ACHN (cell line): ENCODE data around the gene CACNA1C.

Experiments used
- DNase-seq: peaks from one replicate; pipeline ENCODE4 v3.0.0-alpha.2; 2015
- in situ Hi-C: cut with HindIII; loops from 2 replicates; pipeline ENCODE4 v1.10.0; 2017; ENCODE audit warnings: low sequenced_read_pairs, low pct_ligation_motif_present, low pct_unique_long_range_greater_than_20kb

Gene CACNA1C

DNA sequence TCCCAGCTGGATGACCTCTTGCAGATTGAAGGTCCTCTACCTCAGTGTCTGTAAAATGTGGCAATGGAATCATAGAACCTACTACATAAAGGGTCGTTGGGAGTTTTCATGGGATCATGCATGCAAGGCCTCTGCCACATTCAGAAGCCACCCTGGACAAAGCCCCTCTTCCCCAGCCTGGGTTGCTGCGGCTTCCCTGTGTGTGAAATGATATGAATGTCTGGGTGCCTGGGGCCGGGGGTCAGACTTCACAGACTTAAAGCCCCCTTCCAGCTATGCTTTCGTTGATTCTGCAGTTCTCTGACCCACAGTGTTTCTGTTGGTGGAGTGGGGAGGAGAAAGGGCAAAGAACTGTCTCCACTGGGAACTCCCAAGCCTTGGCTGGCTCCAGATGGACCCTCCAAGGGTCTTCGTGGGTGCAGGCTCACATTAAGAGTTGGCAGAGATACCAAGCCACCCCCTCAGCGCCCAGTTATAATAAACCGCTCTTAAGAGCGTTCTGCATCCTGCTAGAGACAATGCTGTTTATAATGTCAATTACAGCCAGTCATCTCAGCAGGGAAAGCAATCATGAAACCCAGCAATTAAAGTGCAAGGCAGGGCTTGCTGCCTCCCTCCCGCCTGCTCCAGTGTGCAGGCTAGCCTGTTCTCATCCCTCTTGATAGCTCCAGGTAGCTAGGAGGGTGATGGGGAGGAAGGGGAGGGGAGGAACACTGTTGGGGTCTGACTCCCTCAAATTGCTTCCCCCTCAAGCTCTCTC lies 531.0 kb downstream of the CACNA1C start:
- in situ Hi-C loops, result no loop called here
- no peak for DNase-seq

DNA sequence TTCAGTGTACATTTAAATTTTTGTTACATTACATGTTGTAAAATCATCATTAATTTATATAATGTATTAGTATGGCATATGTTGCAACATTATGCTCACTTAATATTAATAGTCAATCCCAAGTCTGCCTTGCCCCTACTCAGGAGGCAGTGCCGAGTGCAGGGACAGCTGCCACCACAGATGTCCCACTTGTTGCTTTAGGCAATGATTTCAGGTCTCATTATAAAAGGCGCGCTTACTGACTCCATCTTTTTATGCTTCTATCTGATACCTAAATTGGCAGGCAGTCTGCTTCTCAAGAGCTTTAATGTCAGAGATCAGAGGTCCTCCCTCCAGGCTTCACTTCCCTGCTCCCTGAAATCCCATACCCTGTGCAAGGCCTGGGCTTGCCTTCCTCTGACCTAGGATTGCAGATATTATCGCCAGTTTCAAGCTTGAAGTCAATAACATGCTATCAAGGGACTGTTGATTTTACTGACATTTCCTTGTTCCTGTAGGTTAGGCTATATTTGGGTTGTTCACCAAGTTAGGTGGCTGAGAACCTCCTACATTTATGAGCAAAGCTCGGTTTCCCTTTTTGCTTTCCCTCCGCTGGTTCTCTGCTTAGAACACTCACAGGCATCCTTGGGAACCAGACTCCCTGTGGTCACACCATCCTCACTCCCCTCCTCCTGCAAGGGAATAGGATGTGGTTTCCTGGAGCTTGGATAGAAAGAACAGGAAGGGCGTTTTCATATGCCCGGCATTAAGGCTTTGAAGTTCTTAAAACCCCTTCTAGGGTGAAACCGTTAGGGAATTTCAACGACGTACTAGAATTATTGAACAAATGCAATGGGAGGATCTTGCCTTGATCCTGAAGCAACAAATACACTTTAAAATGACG lies 533.6 kb downstream of the CACNA1C start:
- in situ Hi-C loops, result no loop called here
- no peak for DNase-seq

DNA sequence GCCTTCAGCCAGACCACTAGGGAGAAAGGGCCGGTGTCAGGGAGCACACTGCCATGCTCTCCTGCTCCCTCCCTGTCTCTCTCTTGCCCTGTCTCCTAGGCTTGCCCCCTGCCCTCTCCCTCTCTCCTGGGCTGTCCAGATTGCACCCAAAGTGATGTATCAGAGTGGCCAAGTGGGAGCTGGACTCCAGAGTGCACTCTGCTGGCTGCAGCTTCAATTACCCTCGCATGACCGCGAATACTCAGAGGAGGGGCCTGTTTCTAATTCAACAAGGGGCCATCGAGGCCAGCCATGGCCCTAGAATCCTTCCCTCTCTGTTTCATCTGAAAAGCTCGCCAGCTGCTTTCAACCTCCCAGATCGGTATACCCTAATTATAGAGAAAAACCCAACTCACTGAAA lies 535.6 kb downstream of the CACNA1C start:
- DNase-seq, result no peak
- in situ Hi-C loops, result no loop called here

DNA sequence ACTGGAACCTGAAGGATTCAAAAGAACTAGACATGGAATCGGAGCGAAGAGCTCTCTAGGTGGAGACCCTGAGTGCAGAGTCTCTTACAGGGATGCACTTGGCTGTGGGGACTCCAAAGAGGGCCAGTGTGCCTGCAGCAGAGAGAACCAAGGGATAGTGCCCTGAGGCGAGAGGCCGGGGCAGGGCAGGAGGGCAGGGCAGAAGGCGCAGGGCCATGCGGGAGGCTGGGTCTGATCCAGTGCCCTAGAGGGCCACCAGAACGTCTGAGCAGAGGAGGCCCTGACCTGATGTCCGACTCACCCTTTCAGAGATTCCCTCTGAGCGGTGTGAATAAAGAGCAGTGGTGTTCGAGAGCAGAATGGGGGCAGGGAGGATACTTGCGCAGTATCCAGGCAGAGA lies 536.6 kb downstream of the CACNA1C start:
- in situ Hi-C loops, result no loop called here
- no peak for DNase-seq

DNA sequence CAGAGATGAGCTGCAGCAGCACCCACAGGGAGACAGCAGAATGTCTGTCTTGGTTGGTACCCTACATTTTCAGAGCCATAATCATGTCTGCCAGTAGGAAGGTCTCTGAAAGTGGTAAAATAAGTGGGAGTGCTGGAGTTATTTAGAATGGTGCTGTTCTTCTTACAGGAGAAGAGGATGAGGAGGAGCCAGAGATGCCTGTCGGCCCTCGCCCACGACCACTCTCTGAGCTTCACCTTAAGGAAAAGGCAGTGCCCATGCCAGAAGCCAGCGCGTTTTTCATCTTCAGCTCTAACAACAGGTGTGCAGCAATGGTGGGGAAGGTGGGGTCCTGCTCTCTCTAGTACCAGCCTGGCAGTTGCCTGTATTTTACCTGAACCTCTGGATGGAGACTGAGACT lies 540.3 kb downstream of the CACNA1C start:
- in situ Hi-C loops, result no loop called here
- DNase-seq, result no peak

DNA sequence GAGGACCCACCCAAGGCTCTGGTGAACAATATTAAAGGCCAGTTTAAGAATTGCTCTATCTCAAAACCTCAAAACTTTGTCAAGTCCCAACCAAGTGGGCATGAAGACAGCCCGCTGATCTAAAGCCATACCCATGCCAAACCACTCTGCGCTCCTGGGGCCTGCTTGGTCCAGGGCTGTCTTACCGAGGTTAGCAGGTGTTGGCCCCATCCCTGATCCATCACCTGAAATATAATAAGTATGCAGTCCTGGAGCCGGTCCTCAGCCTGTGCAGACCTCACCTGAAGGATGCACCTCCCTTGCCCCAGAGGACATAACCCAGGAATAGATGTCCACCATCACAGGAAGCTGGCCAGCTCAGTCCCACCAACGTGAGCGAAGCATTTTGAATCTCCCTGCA lies 543.7 kb downstream of the CACNA1C start:
- in situ Hi-C loops, result no loop called here
- no peak for DNase-seq

DNA sequence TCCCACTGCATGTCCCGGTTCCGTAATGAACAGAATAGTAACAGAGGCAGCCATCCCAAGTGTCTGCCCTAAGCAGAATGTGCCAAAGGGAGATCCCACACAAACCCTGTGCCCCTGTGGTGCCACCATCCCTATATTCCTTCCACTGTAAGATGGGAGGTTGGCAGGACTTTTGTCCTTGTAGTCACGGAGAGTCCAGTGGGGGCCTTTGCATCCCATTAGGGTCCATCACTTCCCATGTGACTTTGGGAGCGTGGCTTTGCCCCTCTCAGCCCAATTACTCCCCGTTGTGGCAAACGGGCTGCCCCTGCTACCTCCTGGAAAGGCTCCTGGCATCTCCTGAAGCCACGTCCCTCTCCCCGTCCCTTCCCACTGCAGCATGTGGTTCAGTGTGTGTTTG lies 552.5 kb downstream of the CACNA1C start:
- no peak for DNase-seq
- in situ Hi-C loops, result no loop called here

DNA sequence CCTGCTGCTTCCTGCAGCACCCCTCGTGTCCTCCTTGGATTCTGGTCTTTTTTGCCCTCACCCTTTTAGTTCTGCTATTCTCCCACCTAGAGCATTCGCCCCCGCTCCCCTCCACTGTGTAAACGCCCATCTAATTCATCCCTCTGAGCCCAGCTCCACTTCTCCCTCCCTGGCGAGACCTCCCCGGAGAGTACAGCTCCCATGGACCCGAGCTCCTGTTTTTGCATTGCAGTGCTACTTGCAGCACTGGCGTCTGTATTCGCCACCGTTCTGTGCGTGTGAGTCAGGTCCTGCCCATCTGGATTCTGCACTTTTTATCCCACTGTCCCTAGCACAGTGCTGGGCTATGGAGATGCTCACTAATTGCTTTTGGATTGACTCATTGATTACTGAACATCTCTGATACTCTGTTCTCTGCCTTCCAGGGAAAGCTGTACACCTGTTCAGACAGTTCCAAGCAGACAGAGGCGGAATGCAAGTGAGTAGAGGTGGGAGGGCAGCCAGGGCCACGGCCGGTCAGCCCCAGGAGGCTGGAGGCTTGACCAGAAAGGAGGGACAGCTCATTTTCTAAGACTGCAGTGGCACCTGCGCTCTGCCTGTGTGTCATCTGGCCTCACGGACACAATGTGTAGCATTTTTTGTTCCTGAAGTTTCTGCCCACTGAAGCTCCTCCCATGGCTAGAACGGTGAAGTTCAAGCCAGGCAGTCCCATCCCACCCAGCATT lies 553.6 kb downstream of the CACNA1C start:
- in situ Hi-C loops, result no loop called here
- DNase-seq, result no peak

DNA sequence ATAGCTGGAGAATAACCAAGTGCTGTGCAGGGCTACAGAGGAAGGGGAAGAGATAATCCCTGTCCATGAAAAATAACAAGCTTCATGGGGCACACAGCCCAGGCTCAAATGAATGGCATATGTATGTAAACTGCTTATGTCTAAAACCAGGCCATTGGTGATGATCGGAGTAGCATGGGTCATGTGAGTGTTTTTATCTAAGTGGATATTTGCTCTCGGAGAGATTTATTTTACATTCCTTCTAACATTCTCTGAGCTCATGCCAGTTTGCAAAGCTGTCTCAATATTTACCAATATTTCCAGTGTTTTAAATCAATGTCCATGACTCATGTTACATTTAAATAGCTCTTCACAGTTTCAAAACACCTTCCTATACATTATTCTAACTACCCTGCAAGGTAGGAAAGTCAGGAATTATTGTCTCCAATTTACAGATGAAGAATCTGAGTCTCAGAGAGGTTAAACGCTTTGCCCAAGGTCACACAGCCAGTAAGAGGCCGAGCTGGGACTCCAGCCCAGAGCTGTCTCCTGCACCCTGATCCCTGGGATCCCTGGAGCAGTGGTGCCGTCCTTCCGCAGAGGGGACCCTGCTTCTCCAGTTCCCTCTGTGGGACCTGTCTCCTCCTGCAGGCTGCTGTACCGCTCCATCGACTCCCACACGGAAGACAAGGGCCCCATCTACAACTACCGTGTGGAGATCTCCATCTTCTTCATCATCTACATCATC lies 555.3 kb downstream of the CACNA1C start:
- in situ Hi-C loops, result no loop called here
- DNase-seq, result no peak

DNA sequence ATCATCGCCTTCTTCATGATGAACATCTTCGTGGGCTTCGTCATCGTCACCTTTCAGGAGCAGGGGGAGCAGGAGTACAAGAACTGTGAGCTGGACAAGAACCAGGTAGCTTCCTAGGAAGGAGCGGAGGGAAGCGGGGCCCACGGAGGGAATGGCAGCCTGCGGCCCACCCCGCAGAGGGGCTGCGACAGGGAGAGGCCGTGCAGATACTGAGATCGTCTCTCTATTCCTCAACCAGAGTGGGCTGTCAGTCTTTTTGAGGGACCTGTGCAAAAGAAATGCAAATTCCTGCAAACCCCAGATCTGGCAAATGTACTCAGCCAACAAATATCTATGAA lies 555.8 kb downstream of the CACNA1C start:
- in situ Hi-C loops, result no loop called here
- no peak for DNase-seq

DNA sequence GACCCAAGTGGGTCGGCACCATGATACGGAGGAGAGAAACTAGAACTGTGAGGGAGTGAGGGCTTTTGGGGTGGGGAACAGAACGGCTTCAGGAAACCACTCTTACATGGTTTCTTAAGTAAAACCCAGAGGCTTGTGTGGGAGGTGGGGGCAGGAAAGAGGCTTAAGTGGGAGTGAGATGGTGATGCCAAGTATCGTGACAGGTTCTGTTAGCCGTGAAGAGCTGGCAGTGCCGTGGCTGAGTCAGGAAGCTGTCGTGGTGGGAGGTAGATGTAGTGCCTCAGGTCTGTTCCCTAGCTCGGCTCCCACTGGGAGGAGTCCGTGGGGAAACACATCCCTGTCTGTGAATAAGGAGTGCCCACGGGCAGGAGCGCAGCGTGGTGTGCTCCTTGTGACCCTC lies 556.2 kb downstream of the CACNA1C start:
- no peak for DNase-seq
- in situ Hi-C loops, result no loop called here

DNA sequence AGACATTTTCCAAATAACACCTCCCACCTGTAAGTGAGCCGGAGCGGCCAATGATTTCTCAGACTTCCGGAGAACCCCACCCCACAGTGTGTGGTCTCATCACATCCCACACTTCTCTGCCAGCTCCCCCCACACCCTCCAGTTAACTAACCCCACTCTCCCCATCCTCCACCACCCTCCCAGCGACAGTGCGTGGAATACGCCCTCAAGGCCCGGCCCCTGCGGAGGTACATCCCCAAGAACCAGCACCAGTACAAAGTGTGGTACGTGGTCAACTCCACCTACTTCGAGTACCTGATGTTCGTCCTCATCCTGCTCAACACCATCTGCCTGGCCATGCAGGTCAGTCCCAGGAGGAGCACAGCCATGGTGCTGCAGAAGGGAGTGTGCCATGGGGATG lies 557.6 kb downstream of the CACNA1C start:
- in situ Hi-C loops, result no loop called here
- no peak for DNase-seq

DNA sequence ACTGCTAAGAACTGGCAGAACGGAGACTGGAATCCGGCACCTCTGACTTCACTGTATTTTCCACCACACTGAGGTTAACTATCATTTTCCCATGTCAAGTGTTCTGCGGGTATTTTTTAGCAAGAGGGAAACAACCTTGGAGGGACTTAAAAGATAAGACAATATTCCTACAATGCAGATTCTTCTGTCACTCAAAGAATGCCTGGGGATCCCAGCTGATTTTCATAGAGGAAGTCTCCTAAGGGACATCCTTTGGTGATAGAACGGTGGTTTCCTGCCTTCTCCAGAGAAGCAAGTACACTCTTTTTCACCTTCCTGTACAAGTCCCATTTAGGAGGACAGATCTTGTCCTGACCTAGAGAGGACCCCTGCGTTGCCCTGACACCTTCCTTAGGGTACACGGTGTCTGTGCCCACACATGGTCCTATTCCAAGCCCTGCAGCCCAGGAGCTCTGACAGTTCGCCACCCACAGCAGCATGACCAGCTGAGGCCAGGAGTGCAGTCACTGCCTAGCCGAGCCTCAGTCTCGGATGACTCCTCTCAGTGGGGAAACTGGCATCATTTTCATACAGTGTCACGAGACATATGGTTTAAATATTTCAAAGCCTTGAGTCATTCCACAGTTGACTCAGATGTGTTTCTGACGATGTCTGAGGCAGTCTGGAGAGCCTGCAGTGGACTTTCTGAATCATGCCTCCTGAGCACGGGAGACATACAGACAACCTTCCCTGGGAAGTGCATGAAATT lies 560.7 kb downstream of the CACNA1C start:
- DNase-seq, result peak; percentile 99
- in situ Hi-C loops, result no loop called here

DNA sequence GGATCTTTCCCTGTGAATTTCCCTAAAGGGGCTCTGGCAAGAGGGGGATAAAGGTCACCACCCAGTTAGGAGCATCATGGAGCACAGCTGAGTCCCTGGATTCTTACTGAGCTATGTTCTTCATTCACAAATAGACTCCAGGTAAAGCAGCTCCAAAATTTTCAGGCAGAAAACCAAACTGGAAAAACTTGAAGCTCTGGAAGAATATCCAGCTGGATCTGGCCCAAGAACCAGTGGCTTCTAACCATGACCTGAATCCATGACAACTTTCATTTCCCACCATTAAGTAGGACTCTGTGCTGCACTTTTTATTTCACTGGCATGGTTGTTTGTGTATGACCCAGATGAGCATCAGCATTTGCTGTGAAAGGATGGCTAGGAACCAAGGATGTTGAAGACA lies 561.6 kb downstream of the CACNA1C start:
- in situ Hi-C loops, result no loop called here
- peak; percentile 10 for DNase-seq

DNA sequence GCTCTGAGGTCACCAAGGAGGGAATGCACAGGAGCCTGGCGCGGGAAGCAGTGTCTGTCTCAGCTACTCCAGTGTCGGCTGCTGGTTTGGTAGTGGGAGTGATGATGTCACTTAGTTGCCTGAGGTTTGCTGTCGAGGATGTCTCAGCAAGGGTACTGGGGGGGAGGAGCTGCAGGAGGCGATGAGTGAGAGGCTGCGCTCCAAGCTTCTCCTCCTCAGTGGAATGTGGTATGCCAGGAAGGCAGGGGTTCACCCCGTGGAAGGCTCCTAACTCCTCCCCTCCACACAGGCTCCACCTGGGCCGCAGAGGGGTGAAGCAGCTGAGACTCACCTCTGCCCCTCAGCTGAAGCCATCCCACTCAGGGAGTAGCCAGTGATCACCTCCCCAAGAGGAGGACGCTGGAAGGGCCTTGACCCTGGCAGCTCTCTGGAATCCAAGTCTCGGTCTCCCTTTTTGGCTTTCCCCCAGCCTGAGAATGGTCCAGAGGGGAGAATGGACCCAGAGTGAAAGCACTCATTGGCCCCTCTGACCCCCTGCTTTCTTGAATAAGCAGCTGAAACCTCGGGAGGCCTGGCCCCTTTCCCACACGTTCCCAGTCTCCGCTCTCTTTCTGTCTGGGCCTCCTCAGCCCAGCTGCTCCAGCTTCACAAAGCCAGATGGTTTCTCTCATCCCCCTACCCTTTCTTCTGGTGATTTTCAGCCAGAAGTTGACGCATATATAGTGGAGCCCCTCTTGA lies 563.0 kb downstream of the CACNA1C start:
- no peak for DNase-seq

DNA sequence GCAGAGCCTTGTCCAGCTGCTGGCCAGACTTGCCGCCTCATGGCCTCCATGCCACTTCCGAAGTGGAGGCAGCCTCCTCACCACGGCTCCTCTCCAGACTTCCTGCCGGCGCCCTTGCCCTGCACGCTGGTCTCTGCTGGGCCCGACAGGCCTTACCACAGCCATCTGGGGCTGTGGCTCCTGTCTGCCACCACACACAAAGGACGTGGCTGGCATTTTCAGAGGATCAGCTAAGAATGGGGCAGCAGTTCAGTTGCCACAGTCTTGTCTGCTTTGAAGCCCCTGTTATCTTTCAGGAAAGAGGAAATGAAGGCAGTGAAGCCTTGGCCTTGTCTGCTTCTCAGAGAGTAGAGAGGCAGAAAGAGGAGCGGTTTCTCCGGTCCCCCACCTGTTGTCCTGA lies 564.0 kb downstream of the CACNA1C start:
- in situ Hi-C loops, result no loop called here
- no peak for DNase-seq

More for the DNA sequence above, 563.0 kb downstream of the CACNA1C start:
- in situ Hi-C loops, result no loop called here

DNA sequence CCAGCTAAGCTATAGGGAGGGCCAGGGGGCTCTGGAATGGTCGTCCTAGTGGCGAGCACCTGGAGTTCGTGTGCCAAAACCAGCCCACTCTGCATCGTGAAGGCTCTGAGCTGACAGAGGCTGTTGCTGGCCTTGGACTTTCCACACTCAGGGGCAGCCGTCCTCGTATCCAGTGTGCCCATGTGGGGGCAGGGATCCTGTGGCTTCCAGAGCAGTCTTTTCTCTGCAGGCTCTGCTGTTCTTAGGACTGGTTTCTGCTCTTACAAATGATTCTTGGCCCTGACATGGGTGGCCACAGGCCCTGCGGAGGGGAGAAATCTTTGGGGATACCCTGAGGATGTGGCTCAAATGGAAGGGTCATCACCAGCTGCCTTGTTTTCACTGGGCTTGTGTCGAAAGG lies 564.6 kb downstream of the CACNA1C start:
- no peak for DNase-seq
- in situ Hi-C loops, result no loop called here
